Measurements from ENCODE around the gene CCNK. TPM values are rescaled to one million over a fixed set of nuclear protein-coding genes. Genes with fewer than 3 reads are reported as not detected.
A peak's percentile ranks its signal among the peaks of the same experiment; 100 is the strongest.

CCNK gene
- total RNA-seq, 2 donors from 2014 or later, result 15.5 to 43.1 TPM

DNA sequence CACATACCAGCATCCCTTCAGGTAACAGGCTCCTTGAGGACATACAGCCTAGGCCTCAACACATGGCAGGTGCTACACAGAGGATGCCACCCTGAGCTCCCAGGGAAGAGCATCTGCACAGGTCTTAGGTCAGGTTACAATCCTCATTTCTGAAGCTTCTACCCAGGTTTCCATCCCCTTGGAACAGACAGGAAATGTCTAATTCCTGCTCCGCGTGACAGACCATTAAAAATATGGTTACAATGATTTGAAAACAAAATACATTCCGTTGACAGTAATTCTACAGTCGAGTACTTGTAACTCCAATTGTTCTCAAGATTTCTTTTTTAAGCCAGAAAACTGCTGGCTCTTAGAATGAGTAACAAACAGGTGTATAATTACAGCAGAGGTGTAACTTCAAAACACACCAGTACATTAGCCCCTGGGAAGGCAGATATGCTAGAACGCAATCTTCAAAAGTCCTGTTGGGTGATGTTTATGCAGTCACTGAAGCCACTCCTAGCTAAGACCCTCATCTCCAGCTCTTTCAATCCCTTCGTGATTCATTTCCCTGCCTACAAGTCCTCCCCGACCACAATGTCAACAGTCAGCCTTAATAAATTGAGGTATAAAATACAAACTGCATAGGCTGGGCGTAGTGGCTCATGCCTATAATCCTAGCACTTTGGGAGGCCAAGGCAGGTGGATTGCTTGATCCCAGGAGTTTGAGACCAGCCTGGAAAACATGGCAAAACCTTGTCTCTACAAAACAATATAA is 12.2 kb upstream of the CCNK start:
- DNase-seq (ENCODE audit: low spot score), result no peak
- WGBS, result 61% methylated on average over 8 of the region's 8 CpGs

DNA sequence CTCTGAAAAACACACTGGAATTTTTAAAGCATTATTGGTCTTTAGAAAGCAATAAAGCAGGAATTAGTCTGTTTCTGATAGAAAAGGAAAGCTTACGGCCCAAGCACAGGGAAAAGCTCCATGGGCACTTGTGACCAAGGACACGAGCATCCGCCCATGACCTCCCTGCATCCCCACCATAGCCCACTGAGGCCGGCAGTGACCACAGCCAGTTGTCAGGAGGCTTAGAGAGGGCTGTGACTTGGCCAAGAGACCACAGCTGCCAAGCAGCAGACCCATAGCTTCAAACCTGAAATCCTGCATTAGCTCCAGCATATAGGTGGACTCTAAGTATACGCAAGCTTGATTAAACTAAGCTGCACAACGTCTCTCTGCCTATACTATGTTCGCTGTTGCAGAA is 9.5 kb upstream of the CCNK start:
- intact Hi-C loops (cut with DNase I), result no loop called here
- H3K36me3 ChIP-seq, result no peaks in the 10 kb centered on the region
- no peak for DNase-seq (ENCODE audit: low spot score)
- H3K27me3 ChIP-seq (replicated peaks; ENCODE audit: insufficient read depth), result no peaks in the 10 kb centered on the region
- no peaks in the 10 kb centered on the region for H3K9me3 ChIP-seq
- TF ChIP-seq, protein P1, sequence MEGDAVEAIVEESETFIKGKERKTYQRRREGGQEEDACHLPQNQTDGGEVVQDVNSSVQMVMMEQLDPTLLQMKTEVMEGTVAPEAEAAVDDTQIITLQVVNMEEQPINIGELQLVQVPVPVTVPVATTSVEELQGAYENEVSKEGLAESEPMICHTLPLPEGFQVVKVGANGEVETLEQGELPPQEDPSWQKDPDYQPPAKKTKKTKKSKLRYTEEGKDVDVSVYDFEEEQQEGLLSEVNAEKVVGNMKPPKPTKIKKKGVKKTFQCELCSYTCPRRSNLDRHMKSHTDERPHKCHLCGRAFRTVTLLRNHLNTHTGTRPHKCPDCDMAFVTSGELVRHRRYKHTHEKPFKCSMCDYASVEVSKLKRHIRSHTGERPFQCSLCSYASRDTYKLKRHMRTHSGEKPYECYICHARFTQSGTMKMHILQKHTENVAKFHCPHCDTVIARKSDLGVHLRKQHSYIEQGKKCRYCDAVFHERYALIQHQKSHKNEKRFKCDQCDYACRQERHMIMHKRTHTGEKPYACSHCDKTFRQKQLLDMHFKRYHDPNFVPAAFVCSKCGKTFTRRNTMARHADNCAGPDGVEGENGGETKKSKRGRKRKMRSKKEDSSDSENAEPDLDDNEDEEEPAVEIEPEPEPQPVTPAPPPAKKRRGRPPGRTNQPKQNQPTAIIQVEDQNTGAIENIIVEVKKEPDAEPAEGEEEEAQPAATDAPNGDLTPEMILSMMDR (IDR thresholded peaks at IDR 0.05), result no peak
- no peak for TF ChIP-seq POLR2A (IDR thresholded peaks at IDR 0.05)
- TF ChIP-seq POLR2AphosphoS5 (IDR thresholded peaks at IDR 0.05), result no peak
- no peak overlapping the region for H3K4me3 ChIP-seq
- no peaks in the 10 kb centered on the region for H3K4me1 ChIP-seq (replicated peaks)
- 96% methylated on average over 7 of the region's 7 CpGs for WGBS
- no peak overlapping the region for H3K27ac ChIP-seq

More for the DNA sequence above, 12.2 kb upstream of the CCNK start:
- Histone ChIP-seq H3K27ac (no peak overlapping the region), H3K27me3 (replicated peaks; ENCODE audit: insufficient read depth) (no peaks in the 10 kb centered on the region), H3K4me3 (no peak overlapping the region), H3K9me3 (no peaks in the 10 kb centered on the region), H3K36me3 (no peaks in the 10 kb centered on the region), H3K4me1 (replicated peaks) (no peaks in the 10 kb centered on the region)
- TF ChIP-seq POLR2A (IDR thresholded peaks at IDR 0.05) (no peak), POLR2AphosphoS5 (IDR thresholded peaks at IDR 0.05) (no peak)
- TF ChIP-seq, protein P1 (IDR thresholded peaks at IDR 0.05), result no peak
- intact Hi-C loops (cut with DNase I), result no loop called here

DNA sequence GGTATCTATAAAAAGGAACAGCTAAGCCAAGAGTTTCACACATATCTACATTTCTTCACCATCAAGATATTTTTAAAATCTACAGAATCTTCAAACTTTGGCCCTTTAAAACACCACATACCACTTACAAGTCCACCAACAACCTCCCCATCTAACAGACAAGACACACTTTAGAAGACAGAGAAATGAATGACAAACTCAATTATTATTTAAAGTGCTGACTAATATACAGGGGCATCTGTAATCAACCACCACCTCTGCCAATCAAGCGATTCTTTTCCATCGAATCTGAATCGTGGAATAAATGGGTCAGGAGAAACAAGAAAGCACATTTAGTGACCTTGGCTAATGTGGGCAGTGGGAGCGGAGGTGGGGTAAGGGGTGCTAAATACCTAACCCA is 8.3 kb upstream of the CCNK start:
- no peak overlapping the region for H3K27ac ChIP-seq
- DNase-seq (ENCODE audit: low spot score), result no peak
- H3K4me1 ChIP-seq (replicated peaks), result no peaks in the 10 kb centered on the region
- H3K36me3 ChIP-seq, result no peaks in the 10 kb centered on the region
- TF ChIP-seq, protein P1 (IDR thresholded peaks at IDR 0.05), result no peak
- TF ChIP-seq POLR2AphosphoS5 (IDR thresholded peaks at IDR 0.05) (no peak), POLR2A (IDR thresholded peaks at IDR 0.05) (no peak)
- H3K9me3 ChIP-seq, result no peaks in the 10 kb centered on the region
- 92% methylated on average over 4 of the region's 4 CpGs for WGBS
- H3K4me3 ChIP-seq, result no peak overlapping the region
- intact Hi-C loops (cut with DNase I), result no loop called here
- H3K27me3 ChIP-seq (replicated peaks; ENCODE audit: insufficient read depth), result no peaks in the 10 kb centered on the region

DNA sequence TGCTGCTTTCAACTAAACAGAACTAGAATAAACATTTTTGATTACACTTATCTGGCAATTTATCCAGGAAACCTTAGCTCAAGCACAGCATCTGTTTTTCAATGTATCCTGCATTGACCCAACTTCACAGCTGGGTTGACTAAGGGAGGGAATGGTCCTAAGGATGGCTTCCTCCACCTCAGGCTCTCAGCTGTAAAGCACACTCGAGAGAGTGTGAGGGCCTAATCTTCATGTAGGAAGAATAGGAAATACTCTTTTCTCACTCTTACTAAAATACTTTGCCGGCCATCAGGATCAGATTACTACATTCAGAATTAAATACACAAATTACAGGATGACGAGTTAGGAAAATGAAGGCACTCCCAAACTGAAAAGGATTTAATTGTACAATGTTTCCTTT is 7.8 kb upstream of the CCNK start:
- intact Hi-C loops (cut with DNase I), result no loop called here
- H3K4me1 ChIP-seq (replicated peaks), result no peaks in the 10 kb centered on the region
- DNase-seq (ENCODE audit: low spot score), result no peak
- WGBS, result 69% methylated on average over 3 of the region's 3 CpGs
- no peaks in the 10 kb centered on the region for H3K36me3 ChIP-seq
- H3K27me3 ChIP-seq (replicated peaks; ENCODE audit: insufficient read depth), result no peaks in the 10 kb centered on the region
- H3K9me3 ChIP-seq, result no peaks in the 10 kb centered on the region
- no peak for TF ChIP-seq POLR2AphosphoS5 (IDR thresholded peaks at IDR 0.05)
- TF ChIP-seq, protein P1 (IDR thresholded peaks at IDR 0.05), result no peak
- TF ChIP-seq POLR2A (IDR thresholded peaks at IDR 0.05), result no peak
- H3K4me3 ChIP-seq, result no peak overlapping the region
- no peak overlapping the region for H3K27ac ChIP-seq

DNA sequence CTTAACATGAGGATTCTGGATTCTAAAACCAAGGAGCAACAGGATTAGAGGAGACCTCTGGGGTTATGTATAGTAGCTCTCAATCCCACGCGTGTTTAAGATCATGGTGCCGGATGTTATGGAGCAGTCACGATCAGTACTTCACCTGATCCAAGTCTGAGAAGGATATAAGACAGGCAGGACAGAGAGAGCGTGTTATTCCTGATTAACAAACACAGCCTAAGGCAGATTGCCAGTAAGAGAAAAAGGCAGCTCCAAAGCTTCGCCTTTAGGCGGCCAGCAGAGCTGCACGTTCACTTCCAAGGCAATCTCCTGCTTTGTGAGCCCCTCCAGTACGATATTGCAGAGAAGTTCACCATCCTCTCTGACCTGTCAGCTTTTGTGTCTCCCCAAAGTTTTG is 6.0 kb upstream of the CCNK start:
- intact Hi-C loops (cut with DNase I), result no loop called here
- Histone ChIP-seq H3K27me3 (replicated peaks; ENCODE audit: insufficient read depth) (no peaks in the 10 kb centered on the region), H3K27ac (peak overlapping the region; percentile 44 to 51), H3K36me3 (no peaks in the 10 kb centered on the region), H3K9me3 (no peaks in the 10 kb centered on the region), H3K4me3 (no peak overlapping the region), H3K4me1 (replicated peaks) (no peaks in the 10 kb centered on the region)
- peak; percentile 42 for DNase-seq (ENCODE audit: low spot score)
- WGBS, result 20% methylated on average over 9 of the region's 9 CpGs
- TF ChIP-seq POLR2A (IDR thresholded peaks at IDR 0.05) (no peak), POLR2AphosphoS5 (IDR thresholded peaks at IDR 0.05) (peak; percentile 66)
- TF ChIP-seq, protein P1 (IDR thresholded peaks at IDR 0.05), result peak in 1 of 4 experiments; percentile 9
